Activated naive CD8-positive, alpha-beta T cell treated with anti-CD3 and anti-CD28 coated beads for 36 hours (primary cell): ENCODE data around the gene CPNE4. TPM values are rescaled to one million over a fixed set of nuclear protein-coding genes. Genes with fewer than 3 reads are reported as not detected.
"Not testable (repeated sequence)": the region's sequence is repeated elsewhere in the genome, so short reads cannot be mapped to it uniquely, and the experiment has no call there.

Experiments
- DNase-seq: peaks from one replicate; pipeline ENCODE4 v3.0.0; 2021
- H3K27ac Mint-ChIP-seq: one replicate; pipeline ENCODE4 v1.8.0; 2022; ENCODE audit warnings: mild to moderate bottlenecking, moderate library complexity, mixed read lengths
- H3K27me3 Mint-ChIP-seq: one replicate; pipeline ENCODE4 v1.8.0; 2022; ENCODE audit warnings: mild to moderate bottlenecking, mixed read lengths
- H3K36me3 Mint-ChIP-seq: one replicate; pipeline ENCODE4 v1.8.0; 2021; ENCODE audit warnings: mild to moderate bottlenecking, mixed read lengths
- H3K4me1 Mint-ChIP-seq: one replicate; pipeline ENCODE4 v1.8.0; 2021; ENCODE audit warnings: mixed read lengths
- H3K4me3 Mint-ChIP-seq: one replicate; pipeline ENCODE4 v1.8.0; 2022; ENCODE audit warnings: mild to moderate bottlenecking, moderate library complexity, mixed read lengths
- H3K9me3 Mint-ChIP-seq: one replicate; pipeline ENCODE4 v1.8.0; 2022; ENCODE audit warnings: mixed read lengths
- total RNA-seq, 2 experiments: library from RNA; stranded (reverse); gene quantifications; one replicate each; pipeline ENCODE4 v1.2.3, GENCODE V29; 2021

Gene CPNE4
- total RNA-seq, 2 experiments from 2014 or later = not detected

GRCh38 chr3:131526801-131527347 lies 507.9 kb downstream of the CPNE4 start:
- peak; percentile 18 for DNase-seq
- Mint-ChIP-seq H3K27me3 (peaks cover 45% of the 10 kb centered on the region), H3K4me1 (no peaks in the 10 kb centered on the region), H3K9me3 (no peaks in the 10 kb centered on the region), H3K4me3 (no peak overlapping the region), H3K36me3 (no peaks in the 10 kb centered on the region), H3K27ac (no peak overlapping the region)

GRCh38 chr3:131518680-131519079 lies 516.1 kb downstream of the CPNE4 start:
- H3K36me3 Mint-ChIP-seq = no peaks in the 10 kb centered on the region
- H3K27me3 Mint-ChIP-seq = no peaks in the 10 kb centered on the region
- no peak overlapping the region for H3K4me3 Mint-ChIP-seq
- H3K9me3 Mint-ChIP-seq = no peaks in the 10 kb centered on the region
- H3K4me1 Mint-ChIP-seq = no peaks in the 10 kb centered on the region
- no peak overlapping the region for H3K27ac Mint-ChIP-seq
- DNase-seq = no peak

- H3K9me3 Mint-ChIP-seq = no peaks in the 10 kb centered on the region
- H3K4me3 Mint-ChIP-seq = no peak overlapping the region
- H3K27ac Mint-ChIP-seq = no peak overlapping the region
- peaks cover 3% of the 10 kb centered on the region for H3K27me3 Mint-ChIP-seq
- peaks cover 13% of the 10 kb centered on the region for H3K36me3 Mint-ChIP-seq
- peaks cover 21% of the 10 kb centered on the region for H3K4me1 Mint-ChIP-seq
- DNase-seq = no peak
These were observed 529.4 kb downstream of the CPNE4 start for GRCh38 chr3:131505421-131505820.

- Mint-ChIP-seq H3K27ac (peak overlapping the region; percentile 99), H3K4me3 (peak overlapping the region; percentile 99), H3K9me3 (no peaks in the 10 kb centered on the region), H3K4me1 (peaks cover 32% of the 10 kb centered on the region), H3K36me3 (peaks cover 28% of the 10 kb centered on the region), H3K27me3 (peaks cover 3% of the 10 kb centered on the region)
- no peak for DNase-seq
These were observed 531.5 kb downstream of the CPNE4 start for GRCh38 chr3:131503320-131503635.

GRCh38 chr3:131502530-131503319 lies 532.1 kb downstream of the CPNE4 start, which contains the start of gene MRPL3:
Gene MRPL3, minus strand, starts transcription at chr3:131502971. Its CDS starts 150 bp downstream, at chr3:131502821.
- Mint-ChIP-seq H3K4me1 (peaks cover 32% of the 10 kb centered on the region), H3K4me3 (peak within 1 kb of the TSS; percentile 99), H3K27me3 (no peaks in the 10 kb centered on the region), H3K9me3 (no peaks in the 10 kb centered on the region), H3K36me3 (peaks cover 32% of the 10 kb centered on the region), H3K27ac (peak within 1 kb of the TSS; percentile 99)
- DNase-seq = peak; percentile 87

- H3K4me1 Mint-ChIP-seq = peaks cover 34% of the 10 kb centered on the region
- peak overlapping the region; percentile 99 for H3K4me3 Mint-ChIP-seq
- no peak for DNase-seq
- no peaks in the 10 kb centered on the region for H3K9me3 Mint-ChIP-seq
- peaks cover 36% of the 10 kb centered on the region for H3K36me3 Mint-ChIP-seq
- H3K27ac Mint-ChIP-seq = peak overlapping the region; percentile 99
- no peaks in the 10 kb centered on the region for H3K27me3 Mint-ChIP-seq
These were observed 532.9 kb downstream of the CPNE4 start for GRCh38 chr3:131501949-131502348.

GRCh38 chr3:131494706-131495105 lies 540.1 kb downstream of the CPNE4 start:
- no peak for DNase-seq
- Mint-ChIP-seq H3K4me3 (no peak overlapping the region), H3K27me3 (no peaks in the 10 kb centered on the region), H3K27ac (no peak overlapping the region), H3K9me3 (no peaks in the 10 kb centered on the region), H3K36me3 (peaks cover 40% of the 10 kb centered on the region), H3K4me1 (peaks cover 23% of the 10 kb centered on the region)

- Mint-ChIP-seq H3K36me3 (peaks cover 39% of the 10 kb centered on the region), H3K27me3 (no peaks in the 10 kb centered on the region), H3K4me3 (no peak overlapping the region), H3K4me1 (peaks cover 20% of the 10 kb centered on the region), H3K9me3 (no peaks in the 10 kb centered on the region), H3K27ac (no peak overlapping the region)
- DNase-seq = no peak
These were observed 543.0 kb downstream of the CPNE4 start for GRCh38 chr3:131491775-131492174.

- Mint-ChIP-seq H3K4me1 (peaks cover 21% of the 10 kb centered on the region), H3K9me3 (peaks cover 2% of the 10 kb centered on the region)
These were observed 543.7 kb downstream of the CPNE4 start for GRCh38 chr3:131491084-131491483.

GRCh38 chr3:131486545-131486944 lies 548.3 kb downstream of the CPNE4 start:
- H3K9me3 Mint-ChIP-seq, DNase-seq, H3K27me3 Mint-ChIP-seq, H3K4me3 Mint-ChIP-seq: not testable (repeated sequence)
- Mint-ChIP-seq H3K4me1 (peaks cover 30% of the 10 kb centered on the region), H3K36me3 (peaks cover 36% of the 10 kb centered on the region), H3K27ac (peak overlapping the region; percentile 27)

More at GRCh38 chr3:131491084-131491483, 543.7 kb downstream of the CPNE4 start:
- H3K27ac Mint-ChIP-seq = no peak overlapping the region
- no peak overlapping the region for H3K4me3 Mint-ChIP-seq
- H3K27me3 Mint-ChIP-seq = no peaks in the 10 kb centered on the region
- peaks cover 38% of the 10 kb centered on the region for H3K36me3 Mint-ChIP-seq
- DNase-seq = no peak

GRCh38 chr3:131485119-131485518 lies 549.7 kb downstream of the CPNE4 start:
- DNase-seq = no peak
- H3K36me3 Mint-ChIP-seq = peaks cover 37% of the 10 kb centered on the region
- H3K27me3 Mint-ChIP-seq = no peaks in the 10 kb centered on the region
- no peak overlapping the region for H3K27ac Mint-ChIP-seq
- peaks cover 2% of the 10 kb centered on the region for H3K9me3 Mint-ChIP-seq
- H3K4me1 Mint-ChIP-seq = peaks cover 30% of the 10 kb centered on the region
- H3K4me3 Mint-ChIP-seq = no peak overlapping the region

GRCh38 chr3:131484496-131485111 lies 550.2 kb downstream of the CPNE4 start:
- DNase-seq = no peak
- H3K9me3 Mint-ChIP-seq = peaks cover 2% of the 10 kb centered on the region
- no peak overlapping the region for H3K27ac Mint-ChIP-seq
- peaks cover 38% of the 10 kb centered on the region for H3K36me3 Mint-ChIP-seq
- H3K4me1 Mint-ChIP-seq = peaks cover 30% of the 10 kb centered on the region
- no peak overlapping the region for H3K4me3 Mint-ChIP-seq
- no peaks in the 10 kb centered on the region for H3K27me3 Mint-ChIP-seq
